DND-41 (cell line): Measurements from ENCODE around the gene ARHGAP45.

Source experiments
- ATAC-seq: fragments of 200-7000 bp; cut with Tn5 transposase; 3 replicates; pipeline ENCODE4 v1.9.1; 2021; ENCODE audit warnings: low read depth; ENCODE audit not compliant: insufficient read depth
- DNase-seq: peaks from one replicate; pipeline ENCODE4 v3.0.0-alpha.2; 2020
- H2AFZ ChIP-seq: 2 replicates; pipeline ENCODE4 v1.6.0; 2012; ENCODE audit warnings: low read depth, low read length
- H3K27ac ChIP-seq: 2 replicates; pipeline ENCODE4 v1.5.1; 2012; ENCODE audit warnings: low read length, inconsistent platforms
- H3K27me3 ChIP-seq: fragments of 200-600 bp; sonication (generic); 2 replicates; pipeline ENCODE4 v1.6.0; 2012; ENCODE audit warnings: low read length, mild to moderate bottlenecking, inconsistent platforms; ENCODE audit not compliant: insufficient read depth, poor library complexity
- H3K36me3 ChIP-seq: 2 replicates; pipeline ENCODE4 v1.5.1; 2012; ENCODE audit warnings: low read length, inconsistent platforms; ENCODE audit not compliant: insufficient read depth
- H3K4me1 ChIP-seq: 2 replicates; pipeline ENCODE4 v1.5.1; 2012; ENCODE audit warnings: mild to moderate bottlenecking, low read length; ENCODE audit not compliant: insufficient read depth
- H3K4me2 ChIP-seq: 2 replicates; pipeline ENCODE4 v1.6.0; 2012; ENCODE audit warnings: mild to moderate bottlenecking, moderate library complexity, low read length, inconsistent platforms; ENCODE audit not compliant: insufficient read depth
- H3K4me3 ChIP-seq, 2 experiments: fragments of 200-600 bp in 1 of 2; shearing (Covaris generic) in 1 of 2; 2 replicates each; pipeline ENCODE4 v1.5.1; 2012 to 2016; ENCODE audit warnings: inconsistent platforms in 2 of 2, low read length in 2 of 2, mild to moderate bottlenecking in 2 of 2, low read depth in 1 of 2, moderate library complexity in 1 of 2
- H3K79me2 ChIP-seq: 2 replicates; pipeline ENCODE4 v1.6.0; 2012; ENCODE audit warnings: low read length, inconsistent platforms; ENCODE audit not compliant: insufficient read depth
- H3K9ac ChIP-seq: 2 replicates; pipeline ENCODE4 v1.6.0; 2012; ENCODE audit warnings: low read depth, mild to moderate bottlenecking, inconsistent platforms, low read length, moderate library complexity
- H3K9me3 ChIP-seq: 2 replicates; pipeline ENCODE4 v1.5.1; 2012; ENCODE audit warnings: low read length, moderate library complexity, mild to moderate bottlenecking, inconsistent platforms; ENCODE audit not compliant: insufficient read depth, severe bottlenecking
- H4K20me1 ChIP-seq: 2 replicates; pipeline ENCODE4 v1.6.0; 2012; ENCODE audit warnings: low read length; ENCODE audit not compliant: insufficient read depth
- CTCF ChIP-seq: IDR thresholded peaks from 2 replicates; pipeline ENCODE4 v1.5.1; 2012; ENCODE audit warnings: borderline replicate concordance, low read length, moderate library complexity, mild to moderate bottlenecking; ENCODE audit not compliant: poor library complexity, severe bottlenecking; ENCODE audit errors: extremely low read depth
- EZH2 ChIP-seq: IDR thresholded peaks from 3 replicates; pipeline ENCODE4 v1.6.1; 2012; ENCODE audit warnings: borderline replicate concordance, low read depth, mild to moderate bottlenecking, moderate library complexity, low read length, inconsistent platforms; ENCODE audit not compliant: severe bottlenecking

The ARHGAP45 gene

GRCh38 chr19:1053176-1054101, 13.5 kb upstream of the ARHGAP45 start:
- Histone ChIP-seq H3K79me2 (no peaks in the 10 kb centered on the region), H3K36me3 (peaks cover 39% of the 10 kb centered on the region), H3K4me1 (no peaks in the 10 kb centered on the region), H2AFZ (no peak overlapping the region), H3K9me3 (peaks cover 29% of the 10 kb centered on the region), H3K4me2 (no peak overlapping the region), H3K9ac (no peak overlapping the region), H4K20me1 (no peaks in the 10 kb centered on the region), H3K27me3 (no peaks in the 10 kb centered on the region), H3K27ac (no peak overlapping the region), H3K4me3 (no peak overlapping the region)
- TF ChIP-seq CTCF: no peak
- no peak for TF ChIP-seq EZH2
- ATAC-seq (no peak), DNase-seq (no peak)

- Histone ChIP-seq H3K9ac (no peak overlapping the region), H3K4me3 (no peak overlapping the region)
- ATAC-seq: no peak
Observed at GRCh38 chr19:1054102-1055027, 12.6 kb upstream of the ARHGAP45 start.

GRCh38 chr19:1055028-1055425, 11.9 kb upstream of the ARHGAP45 start:
- Histone ChIP-seq H4K20me1 (no peaks in the 10 kb centered on the region), H3K36me3 (peaks cover 45% of the 10 kb centered on the region), H3K27ac (no peak overlapping the region), H3K4me2 (no peak overlapping the region), H3K4me1 (no peaks in the 10 kb centered on the region), H3K9me3 (peaks cover 35% of the 10 kb centered on the region), H2AFZ (no peak overlapping the region), H3K4me3 (no peak overlapping the region), H3K9ac (no peak overlapping the region), H3K27me3 (no peaks in the 10 kb centered on the region), H3K79me2 (no peaks in the 10 kb centered on the region)
- ATAC-seq (no peak), DNase-seq (no peak)
- no peak for TF ChIP-seq EZH2
- no peak for TF ChIP-seq CTCF

More at GRCh38 chr19:1054102-1055027, 12.6 kb upstream of the ARHGAP45 start:
- H3K4me1 ChIP-seq: no peaks in the 10 kb centered on the region
- H3K27me3 ChIP-seq: no peaks in the 10 kb centered on the region
- H3K36me3 ChIP-seq: peaks cover 45% of the 10 kb centered on the region
- H4K20me1 ChIP-seq: no peaks in the 10 kb centered on the region
- TF ChIP-seq EZH2: no peak
- TF ChIP-seq CTCF: no peak
- H3K4me2 ChIP-seq: no peak overlapping the region
- H3K9me3 ChIP-seq: peaks cover 35% of the 10 kb centered on the region
- no peak overlapping the region for H3K27ac ChIP-seq
- H2AFZ ChIP-seq: no peak overlapping the region
- DNase-seq: no peak
- H3K79me2 ChIP-seq: no peaks in the 10 kb centered on the region
